ENCODE data around the gene MRGPRG.
"Not testable (repeated sequence)": the region's sequence is repeated elsewhere in the genome, so short reads cannot be mapped to it uniquely, and the experiment has no call there.

The MRGPRG gene

DNA sequence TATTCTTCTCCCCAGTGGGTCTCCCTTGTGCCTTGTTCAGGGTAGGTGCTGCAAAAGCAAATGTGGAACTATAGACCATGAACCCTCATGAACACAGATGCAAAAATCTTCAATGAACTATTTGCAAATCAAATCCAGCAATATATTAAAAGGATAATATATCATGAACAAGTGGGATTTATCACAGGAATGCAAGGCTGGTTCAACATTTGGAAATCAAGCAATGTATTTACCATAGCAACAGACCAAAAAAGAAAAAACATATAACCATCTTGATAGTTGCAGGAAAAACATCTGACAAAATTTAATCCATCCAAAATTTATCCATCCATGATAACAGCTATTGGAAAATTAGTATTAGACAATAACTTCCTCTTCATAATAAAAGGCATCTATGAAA lies 42.1 kb downstream of the MRGPRG start:
- no peak for DNase-seq (ENCODE audit: low read depth)

DNA sequence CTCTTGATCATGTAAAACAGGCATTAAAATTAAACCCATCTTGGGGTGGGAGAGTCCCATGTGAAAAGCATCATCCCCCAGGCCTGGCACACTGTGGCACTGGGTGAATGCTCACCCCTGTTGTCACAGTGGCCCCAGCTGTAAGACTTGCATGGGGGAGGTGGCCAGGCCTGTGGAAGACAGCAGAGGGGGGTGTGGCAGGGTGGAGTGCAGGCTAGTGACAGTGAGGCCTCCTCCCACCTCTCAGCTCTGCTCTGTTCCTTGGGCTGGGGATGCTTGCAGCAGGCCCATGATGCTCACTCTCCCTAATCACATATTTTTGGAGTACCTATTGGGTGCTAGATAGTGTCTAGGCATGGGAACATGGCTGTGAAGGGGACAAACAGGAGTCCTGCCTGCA lies 43.4 kb downstream of the MRGPRG start:
- DNase-seq (ENCODE audit: low read depth): no peak

DNA sequence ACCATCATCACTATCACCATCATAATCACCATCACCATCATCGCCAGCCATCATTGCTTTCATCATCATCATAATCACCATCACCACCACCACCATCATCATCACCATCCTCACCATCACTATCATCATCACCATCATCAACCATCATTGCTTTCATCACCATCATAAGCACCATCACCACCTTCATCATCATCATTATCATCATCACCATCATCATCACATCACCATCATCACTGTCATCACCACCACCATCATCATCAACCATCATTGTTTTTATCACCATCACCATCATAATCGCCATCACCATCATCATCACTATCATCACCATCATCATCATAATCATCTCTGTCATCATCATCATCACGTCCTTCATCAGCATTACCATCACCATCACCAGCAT lies 44.2 kb downstream of the MRGPRG start:
- no peak for DNase-seq (ENCODE audit: low read depth)

DNA sequence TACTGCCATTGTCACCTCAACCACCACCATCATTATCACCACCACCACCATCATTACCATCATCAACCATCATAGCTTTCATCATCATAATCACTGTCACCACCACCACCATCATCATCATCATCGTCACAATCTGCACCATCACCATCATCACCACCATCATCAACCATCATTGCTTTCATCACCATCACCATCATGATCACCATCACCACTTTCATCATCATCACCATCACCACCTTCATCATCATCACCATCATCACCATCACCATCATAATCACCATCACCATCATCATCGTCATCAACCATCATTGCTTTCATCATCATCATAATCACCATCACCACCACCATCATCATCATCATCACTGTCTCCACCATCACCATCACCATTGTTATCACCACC lies 44.8 kb downstream of the MRGPRG start:
- no peak for DNase-seq (ENCODE audit: low read depth)

DNA sequence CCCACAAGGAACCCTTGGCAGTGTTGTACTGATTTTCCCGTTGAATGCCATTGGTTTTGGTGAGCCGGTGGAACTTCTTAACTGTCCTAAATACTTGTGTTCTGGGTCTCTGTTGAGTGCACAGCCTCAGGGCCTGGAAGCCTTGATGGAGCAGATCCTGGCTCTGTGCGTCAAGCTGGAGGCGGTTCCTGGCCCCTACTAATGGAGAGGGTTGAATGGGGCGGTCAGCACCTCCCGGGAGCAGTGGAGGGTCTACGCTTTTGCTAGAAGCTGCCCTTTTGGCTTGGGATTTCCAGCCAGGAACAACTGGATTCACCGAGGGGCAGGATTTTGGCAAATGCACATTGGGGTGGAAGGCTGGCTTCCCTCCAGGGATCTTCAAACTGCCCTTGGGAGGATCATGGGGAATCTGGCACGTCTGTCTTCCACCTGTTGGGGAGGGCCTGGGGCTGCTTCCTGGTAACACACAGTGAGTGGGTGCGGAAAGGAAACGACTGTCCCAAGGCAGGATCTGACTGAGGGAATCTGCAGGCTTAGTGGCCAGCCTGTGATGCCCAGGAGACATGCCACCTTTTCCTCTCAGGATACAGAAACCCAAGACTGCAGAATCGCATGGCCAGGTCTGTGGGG lies 46.6 kb downstream of the MRGPRG start:
- DNase-seq (ENCODE audit: low read depth): no peak

DNA sequence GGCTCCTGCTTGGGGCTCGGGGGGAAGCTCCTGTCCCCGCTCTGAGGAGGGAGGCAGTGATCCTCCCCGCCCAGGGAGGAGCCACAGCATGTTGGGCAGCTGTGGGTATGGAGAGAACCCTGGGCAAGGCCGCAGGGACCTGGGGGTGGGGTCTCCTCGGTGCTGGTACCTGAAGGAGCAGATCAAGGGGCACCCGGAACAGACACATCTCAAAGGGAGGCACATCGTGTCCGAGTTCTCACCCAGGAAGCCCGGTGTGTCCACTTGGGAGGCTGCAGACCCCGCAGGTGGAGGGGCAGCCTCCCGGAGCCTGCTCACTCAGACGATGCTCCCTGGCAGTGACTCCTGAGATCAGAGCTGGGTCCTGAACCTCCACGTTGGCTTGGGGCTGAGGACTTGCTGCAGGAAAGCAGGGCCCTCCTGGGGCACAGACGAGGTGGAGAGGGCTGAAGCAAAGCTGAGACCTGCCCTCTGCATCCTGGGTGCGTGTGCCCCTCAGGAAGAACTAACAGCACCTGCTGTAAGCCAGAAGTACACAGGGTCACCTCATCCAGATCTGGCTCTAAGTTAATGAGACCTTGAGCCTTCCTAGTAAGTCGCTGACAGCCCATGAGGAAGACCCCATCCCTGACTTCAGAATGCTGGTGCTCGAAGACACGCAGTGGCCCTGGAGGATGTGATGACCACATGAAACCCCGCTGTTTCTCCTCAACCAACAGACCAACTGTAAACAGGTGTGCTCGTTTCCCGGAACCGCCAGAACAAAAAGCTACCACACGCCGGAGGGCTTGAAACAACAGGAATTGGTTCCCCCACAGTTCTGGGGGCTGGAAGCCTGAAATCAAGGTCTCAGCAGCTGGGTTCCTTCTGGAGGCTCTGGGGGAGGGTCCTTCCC lies 47.6 kb downstream of the MRGPRG start:
- no peak for DNase-seq (ENCODE audit: low read depth)

DNA sequence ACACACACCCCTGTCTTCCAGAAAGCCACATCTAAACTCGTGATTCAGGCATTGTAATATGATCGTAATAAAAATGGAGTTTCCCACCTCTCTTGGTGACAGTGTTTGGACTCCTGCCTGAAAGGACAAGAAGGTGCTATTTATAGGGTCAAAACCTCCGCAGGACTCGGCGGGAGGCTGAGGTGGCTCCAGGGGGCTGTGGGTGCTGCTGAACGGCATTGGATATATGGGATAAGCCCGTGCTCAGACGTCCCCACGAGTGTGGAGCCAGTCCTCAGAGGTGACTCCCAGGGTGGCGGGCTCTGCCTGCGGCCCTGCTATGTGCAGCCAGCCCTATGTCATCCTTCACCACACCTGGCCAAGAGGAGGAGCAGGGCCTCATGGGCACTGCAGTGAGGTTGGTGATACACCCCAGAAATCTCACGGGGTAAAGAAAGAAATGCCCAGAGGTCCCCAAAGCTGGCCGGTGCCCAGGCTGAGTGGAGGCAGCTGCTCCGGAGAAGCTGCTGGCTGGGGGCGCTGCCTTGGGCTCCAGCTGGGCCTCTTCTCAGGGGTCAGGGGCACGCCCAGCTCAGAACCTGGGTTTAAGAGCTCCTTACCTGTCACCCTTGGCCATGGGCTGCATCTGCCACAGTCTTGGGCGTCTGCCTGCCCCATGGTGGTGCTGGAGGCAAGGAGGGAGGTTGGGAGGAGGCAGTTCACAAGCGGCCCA lies 48.4 kb downstream of the MRGPRG start:
- no peak for DNase-seq (ENCODE audit: low read depth)

DNA sequence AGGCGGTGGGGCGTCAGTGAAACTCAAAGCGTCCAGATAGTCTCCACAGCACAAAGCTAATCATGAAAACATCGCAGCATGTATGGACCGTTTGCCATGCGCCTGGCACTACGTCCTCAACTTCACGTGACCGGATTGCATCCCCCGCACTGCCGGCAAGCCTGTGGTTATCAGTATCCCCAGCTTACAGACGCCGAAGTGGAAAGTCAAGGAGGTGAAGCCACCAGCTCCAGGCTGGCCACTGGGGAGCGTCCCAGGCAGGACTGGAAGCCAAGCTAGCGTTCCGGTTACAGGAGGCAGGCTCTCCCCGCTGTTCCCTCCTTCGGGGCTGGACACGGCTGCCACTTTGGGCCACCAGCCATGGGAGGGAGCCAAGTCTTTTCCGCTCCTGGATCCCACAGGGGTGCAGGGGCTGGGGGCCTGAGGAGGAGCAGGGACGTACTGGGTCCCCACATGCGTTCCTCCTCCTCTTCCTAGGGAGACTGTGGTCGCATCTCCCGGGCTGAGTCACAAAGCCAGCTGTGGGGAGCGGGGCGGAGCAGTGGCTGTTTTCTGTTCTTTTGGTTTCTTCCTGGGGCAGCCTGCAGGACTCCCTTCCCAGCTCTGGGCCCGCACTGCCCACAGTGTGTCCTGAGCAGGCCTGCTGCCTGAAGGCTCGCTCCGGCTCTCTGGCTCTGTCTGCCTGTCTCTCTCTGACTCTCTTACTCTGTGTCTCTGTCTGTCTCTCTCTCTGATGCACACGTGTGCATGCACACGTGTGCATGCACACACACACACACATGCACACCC lies 49.2 kb downstream of the MRGPRG start:
- DNase-seq (ENCODE audit: low read depth): peak; percentile 54

DNA sequence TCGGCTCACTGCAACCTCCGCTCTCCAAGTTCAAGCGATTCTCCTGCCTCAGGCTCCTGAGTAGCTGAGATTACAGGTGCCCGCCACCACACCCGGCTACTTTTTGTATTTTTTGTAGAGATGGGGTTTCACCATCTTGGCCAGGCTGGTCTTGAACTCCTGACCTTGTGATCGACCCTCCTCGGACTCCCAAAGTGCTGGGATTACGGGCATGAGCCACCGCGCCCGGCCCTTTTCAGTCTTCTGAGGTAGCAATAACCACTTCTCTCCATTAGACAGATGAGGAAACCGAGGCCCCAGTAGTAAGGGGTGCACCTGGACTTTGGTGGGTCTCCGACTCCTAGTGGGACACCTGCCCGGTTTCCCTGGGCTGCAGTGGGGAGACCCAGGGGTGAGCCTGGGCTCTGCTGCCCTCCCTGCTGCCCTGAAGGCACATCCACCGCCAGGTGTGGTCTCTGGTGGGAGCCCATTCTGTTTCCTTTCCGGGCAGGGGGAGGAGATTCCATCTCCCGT lies 49.8 kb downstream of the MRGPRG start:
- DNase-seq (ENCODE audit: low read depth): not testable (repeated sequence)

Measured in stromal cell of bone marrow (primary cell).